Measurements from ENCODE around the gene ATM.

GRCh38 chr11:108242422-108242821 is 19.6 kb downstream of the ATM start:
- TF ChIP-seq LEF1 (IDR thresholded peaks at IDR 0.05; ENCODE audit: borderline replicate concordance) (no peak), SP1 (IDR thresholded peaks at IDR 0.05) (no peak), TARDBP (IDR thresholded peaks at IDR 0.05) (no peak), SUZ12 (IDR thresholded peaks at IDR 0.05) (no peak), BHLHE40 (IDR thresholded peaks at IDR 0.05; ENCODE audit: borderline replicate concordance) (no peak), FOXM1 (IDR thresholded peaks at IDR 0.05; ENCODE audit: borderline replicate concordance) (no peak), ELF4 (IDR thresholded peaks at IDR 0.05) (no peak), FOXK2 (IDR thresholded peaks at IDR 0.05) (no peak), HDGF (IDR thresholded peaks at IDR 0.05; ENCODE audit: borderline replicate concordance) (no peak), PKNOX1 (IDR thresholded peaks at IDR 0.05) (no peak), NFRKB (IDR thresholded peaks at IDR 0.05) (no peak)

All from HEK293T (cell line).